ENCODE measurements around the gene RBM42. TPM values are rescaled to one million over a fixed set of nuclear protein-coding genes. Genes with fewer than 3 reads are reported as not detected.
A peak's percentile ranks its signal among the peaks of the same experiment; 100 is the strongest.

The RBM42 gene
- total RNA-seq, 2 experiments from 2014 or later: 99.5 to 102 TPM

DNA sequence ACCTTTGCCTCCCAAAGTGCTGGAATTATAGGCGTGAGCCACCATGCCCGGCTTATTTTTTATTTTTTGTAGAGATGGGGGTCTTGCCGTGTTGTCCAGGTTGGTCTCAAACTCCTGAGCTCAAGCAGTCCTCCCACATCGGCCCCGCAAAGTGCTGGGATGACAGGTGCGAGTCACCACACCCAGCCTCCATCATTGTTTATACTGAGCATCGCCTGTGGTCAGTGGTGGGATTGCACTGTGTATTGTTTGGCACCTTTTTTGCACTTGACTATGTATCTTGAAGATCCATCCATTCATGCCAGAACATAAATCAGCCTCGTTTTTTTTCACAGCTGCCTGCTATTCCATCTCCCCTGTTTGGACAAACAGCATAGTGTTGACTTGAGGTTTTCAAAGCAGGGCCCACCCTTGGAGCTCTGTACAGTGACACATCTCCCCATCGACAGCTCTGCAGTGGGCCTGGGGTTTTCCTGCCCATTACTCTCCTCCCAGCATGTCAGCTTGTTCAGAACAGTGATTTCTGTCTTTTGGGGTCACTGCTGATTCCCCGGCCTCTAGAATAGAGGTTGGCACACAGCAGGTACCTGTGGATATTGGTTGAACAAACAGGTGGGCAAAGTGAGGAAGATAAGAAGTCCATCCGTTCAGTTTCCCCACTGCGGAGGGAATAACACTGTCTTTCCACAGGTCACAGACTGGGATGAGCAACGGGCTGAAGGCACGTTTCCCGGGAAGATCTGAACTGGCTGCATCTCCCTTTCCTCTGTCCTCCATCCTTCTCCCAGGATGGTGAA lies 29.3 kb downstream of the RBM42 start:
- no peaks in the 10 kb centered on the region for H3K9me3 Mint-ChIP-seq
- POLR2A ChIA-PET: no interaction called here
- peaks cover 56% of the 10 kb centered on the region for H3K36me3 Mint-ChIP-seq (ENCODE audit: low read depth)

DNA sequence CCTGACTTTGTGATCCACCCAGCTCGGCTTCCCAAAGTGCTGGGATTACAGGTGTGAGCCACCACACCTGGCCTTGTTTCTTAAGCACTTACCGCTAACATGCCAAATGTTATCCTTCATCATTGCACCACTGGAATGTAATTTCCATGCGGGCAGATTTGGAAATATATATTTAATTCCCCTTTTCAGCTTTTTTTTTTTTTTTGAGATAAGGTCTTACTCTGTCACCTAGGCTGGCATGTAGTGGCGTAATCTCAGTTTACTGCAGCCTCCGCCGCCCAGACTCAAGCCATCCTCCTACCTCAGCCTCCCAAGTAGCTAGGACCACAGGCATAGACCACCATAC lies 33.1 kb downstream of the RBM42 start:
- H3K27me3 Mint-ChIP-seq: no peaks in the 10 kb centered on the region
- H3K27ac Mint-ChIP-seq: no peak overlapping the region
- POLR2A ChIA-PET: interaction anchor here (2.0 kb wide), 1 partner anchor 14 kb away, joined by 7 read pairs; the partner anchor contains the start of gene COX6B1
- peaks cover 32% of the 10 kb centered on the region for H3K36me3 Mint-ChIP-seq (ENCODE audit: low read depth)
- H3K4me3 Mint-ChIP-seq: no peak overlapping the region
- no peaks in the 10 kb centered on the region for H3K9me3 Mint-ChIP-seq
- CTCF ChIA-PET: interaction anchor here (1.5 kb wide), 1 partner anchor 31 kb away, joined by 5 read pairs; no protein-coding TSS in a partner anchor
- no peaks in the 10 kb centered on the region for H3K4me1 Mint-ChIP-seq
- no peak for DNase-seq

More for the DNA sequence above, 29.3 kb downstream of the RBM42 start:
- Mint-ChIP-seq H3K27ac (no peak overlapping the region), H3K4me3 (no peak overlapping the region), H3K27me3 (no peaks in the 10 kb centered on the region), H3K4me1 (peaks cover 5% of the 10 kb centered on the region)
- DNase-seq: no peak
- CTCF ChIA-PET: interaction anchor here (0.7 to 1.6 kb wide), 2 partner anchors 9 to 225 kb away, joined by 3 read pairs; no protein-coding TSS in a partner anchor

DNA sequence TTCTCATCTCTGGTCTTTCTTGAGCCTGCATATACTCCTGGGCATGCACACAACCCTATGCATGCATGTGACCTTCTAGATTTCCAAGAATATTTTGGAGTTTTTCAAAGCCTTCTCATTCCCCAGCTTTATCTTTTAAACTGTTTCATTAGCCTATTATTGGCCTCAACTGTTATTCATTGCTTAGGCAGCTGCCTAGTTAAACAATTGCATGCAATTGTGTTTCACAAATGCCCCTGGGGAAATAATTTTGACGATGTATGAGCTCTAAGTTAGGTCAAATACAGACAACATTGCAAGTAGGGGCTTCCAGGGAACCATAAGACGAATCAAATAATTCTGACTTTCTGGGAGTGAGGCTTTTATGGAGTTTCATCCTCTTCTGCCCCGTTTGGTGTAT lies 35.1 kb downstream of the RBM42 start:
- H3K4me1 Mint-ChIP-seq: no peaks in the 10 kb centered on the region
- ChIA-PET POLR2A (interaction anchor here (0.6 to 1.7 kb wide), 3 partner anchors 8 to 40 kb away, joined by 3 to 4 read pairs (median 3); no protein-coding TSS in a partner anchor), CTCF (interaction anchor here (0.9 kb wide), 1 partner anchor 16 kb away, joined by 4 read pairs; the partner anchor contains the start of gene COX6B1)
- DNase-seq: no peak
- H3K27me3 Mint-ChIP-seq: peaks cover 5% of the 10 kb centered on the region
- H3K27ac Mint-ChIP-seq: no peak overlapping the region
- H3K36me3 Mint-ChIP-seq (ENCODE audit: low read depth): peaks cover 18% of the 10 kb centered on the region
- H3K9me3 Mint-ChIP-seq: no peaks in the 10 kb centered on the region
- H3K4me3 Mint-ChIP-seq: no peak overlapping the region

DNA sequence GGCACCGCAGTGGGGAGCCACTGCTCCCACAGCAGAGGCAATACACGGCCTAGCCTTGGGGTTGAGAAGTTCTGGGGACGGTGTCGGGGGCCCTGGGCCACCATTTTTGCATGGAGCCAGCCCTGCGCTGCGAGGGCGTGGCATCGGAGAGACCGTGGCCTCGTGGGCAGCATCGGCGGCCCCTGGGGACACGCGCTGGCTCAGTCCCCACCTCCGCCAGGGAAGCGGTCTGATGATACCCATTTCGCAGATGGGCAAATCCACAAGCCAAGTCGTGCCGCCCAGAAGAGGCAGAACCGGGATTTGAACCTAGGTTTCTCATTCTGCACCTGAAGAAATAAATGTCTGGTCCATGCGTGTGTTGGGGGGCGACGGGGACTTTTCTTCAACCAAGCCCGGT lies 36.3 kb downstream of the RBM42 start:
- CTCF ChIA-PET: no interaction called here

DNA sequence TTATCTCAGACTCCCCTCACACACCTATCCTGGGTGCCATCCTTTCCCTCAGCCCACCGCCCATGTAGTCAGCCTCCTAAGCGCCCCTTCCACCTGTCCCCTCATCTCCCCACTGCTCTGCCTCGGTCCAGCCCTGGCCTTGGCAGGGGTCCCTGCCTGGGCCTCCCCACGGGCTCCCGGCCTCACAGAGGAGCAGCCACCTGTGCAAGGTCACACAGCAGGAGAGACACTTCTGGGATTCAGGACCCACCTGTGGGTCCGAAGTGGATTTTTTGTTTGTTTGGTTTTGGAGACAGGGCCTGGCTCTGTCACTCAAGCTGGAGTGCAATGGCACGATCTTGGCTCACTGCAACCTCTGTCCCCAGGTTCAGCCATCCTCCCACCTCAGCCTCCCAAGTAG lies 36.8 kb downstream of the RBM42 start:
- ChIA-PET CTCF (no interaction called here), POLR2A (no interaction called here)
- Mint-ChIP-seq H3K9me3 (no peaks in the 10 kb centered on the region), H3K4me3 (no peak overlapping the region), H3K27me3 (peaks cover 15% of the 10 kb centered on the region), H3K27ac (no peak overlapping the region), H3K36me3 (ENCODE audit: low read depth) (peaks cover 11% of the 10 kb centered on the region), H3K4me1 (no peaks in the 10 kb centered on the region)
- DNase-seq: no peak

More for the DNA sequence above, 36.3 kb downstream of the RBM42 start:
- no peaks in the 10 kb centered on the region for H3K4me1 Mint-ChIP-seq
- POLR2A ChIA-PET: no interaction called here
- H3K9me3 Mint-ChIP-seq: no peaks in the 10 kb centered on the region
- no peak for DNase-seq
- H3K36me3 Mint-ChIP-seq (ENCODE audit: low read depth): peaks cover 11% of the 10 kb centered on the region
- no peak overlapping the region for H3K4me3 Mint-ChIP-seq
- peaks cover 14% of the 10 kb centered on the region for H3K27me3 Mint-ChIP-seq
- H3K27ac Mint-ChIP-seq: no peak overlapping the region

GRCh38 chr19:35666251-35666913 lies 37.5 kb downstream of the RBM42 start, which contains the start of gene UPK1A:
Gene UPK1A, plus strand, starts transcription at chr19:35666517. Its CDS starts 296 bp downstream, at chr19:35666813.
- CTCF ChIA-PET: interaction anchor here (1.3 kb wide), 1 partner anchor 8 kb away, joined by 3 read pairs; no protein-coding TSS in a partner anchor
- H3K27ac Mint-ChIP-seq: no peak within 1 kb of the TSS
- peaks cover 8% of the 10 kb centered on the region for H3K36me3 Mint-ChIP-seq (ENCODE audit: low read depth)
- POLR2A ChIA-PET: interaction anchor here (1.1 kb wide), 1 partner anchor 22 kb away, joined by 5 read pairs; no protein-coding TSS in a partner anchor
- H3K9me3 Mint-ChIP-seq: no peaks in the 10 kb centered on the region
- no peak within 1 kb of the TSS for H3K4me3 Mint-ChIP-seq
- no peaks in the 10 kb centered on the region for H3K4me1 Mint-ChIP-seq
- H3K27me3 Mint-ChIP-seq: peaks cover 19% of the 10 kb centered on the region
- DNase-seq: no peak

DNA sequence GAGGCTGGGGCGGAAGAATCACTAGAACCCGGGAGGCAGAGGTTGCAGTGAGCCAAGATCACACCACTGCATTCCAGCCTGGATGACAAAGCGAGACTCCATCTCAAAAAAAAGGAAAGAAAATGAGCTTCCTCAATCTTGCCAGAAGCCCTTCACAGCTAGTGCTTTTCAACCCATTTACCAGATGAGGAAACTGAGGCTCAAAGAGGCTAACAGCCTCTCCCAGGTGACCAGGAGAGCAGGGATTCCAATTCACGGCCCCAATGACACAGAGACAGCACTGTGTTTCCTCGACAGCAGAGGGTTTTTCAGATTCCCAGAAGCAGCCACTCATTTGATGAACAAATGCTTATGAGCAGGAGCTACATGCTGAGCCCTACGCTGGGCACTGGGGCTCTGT lies 40.7 kb downstream of the RBM42 start:
- Mint-ChIP-seq H3K9me3 (no peaks in the 10 kb centered on the region), H3K27ac (no peak overlapping the region), H3K4me1 (peaks cover 7% of the 10 kb centered on the region), H3K36me3 (ENCODE audit: low read depth) (no peaks in the 10 kb centered on the region), H3K4me3 (no peak overlapping the region), H3K27me3 (peaks cover 40% of the 10 kb centered on the region)
- no peak for DNase-seq
- POLR2A ChIA-PET: interaction anchor here (1.5 kb wide), 1 partner anchor 41 kb away, joined by 3 read pairs; the partner anchor contains the start of gene RBM42
- CTCF ChIA-PET: interaction anchor here (0.6 kb wide), 1 partner anchor 379 kb away, joined by 3 read pairs; no protein-coding TSS in a partner anchor

- Mint-ChIP-seq H3K27me3 (peaks cover 40% of the 10 kb centered on the region), H3K4me1 (peaks cover 7% of the 10 kb centered on the region), H3K9me3 (no peaks in the 10 kb centered on the region), H3K36me3 (ENCODE audit: low read depth) (no peaks in the 10 kb centered on the region), H3K4me3 (no peak overlapping the region), H3K27ac (no peak overlapping the region)
- ChIA-PET POLR2A (interaction anchor here (1.5 kb wide), 1 partner anchor 42 kb away, joined by 3 read pairs; the partner anchor contains the start of gene RBM42), CTCF (interaction anchor here (0.6 kb wide), 1 partner anchor 378 kb away, joined by 3 read pairs; no protein-coding TSS in a partner anchor)
- no peak for DNase-seq
These were observed 41.1 kb downstream of the RBM42 start for GRCh38 chr19:35669974-35670373.

DNA sequence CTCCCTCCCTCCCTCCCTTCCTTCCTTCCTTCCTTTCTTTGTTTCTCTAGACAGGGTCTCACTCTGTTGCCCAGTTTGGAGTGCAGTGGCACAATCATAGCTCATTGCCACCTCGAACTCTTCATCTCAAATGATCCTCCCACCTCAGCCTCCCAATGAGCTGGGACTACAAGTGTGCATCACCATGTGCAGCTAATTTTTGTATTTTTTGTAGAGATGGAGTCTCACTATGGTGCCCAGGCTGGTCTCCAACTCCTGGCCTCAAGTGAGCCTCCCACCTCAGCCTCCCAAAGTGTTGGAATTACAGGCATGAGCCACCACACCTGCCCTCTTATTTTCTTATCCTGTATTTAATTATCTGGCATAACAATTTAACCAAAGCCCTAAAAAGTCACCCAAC lies 41.9 kb downstream of the RBM42 start:
- H3K27ac Mint-ChIP-seq: no peak overlapping the region
- DNase-seq: no peak
- ChIA-PET CTCF (no interaction called here), POLR2A (interaction anchor here (1.5 kb wide), 1 partner anchor 42 kb away, joined by 3 read pairs; the partner anchor contains the start of gene RBM42)
- no peaks in the 10 kb centered on the region for H3K36me3 Mint-ChIP-seq (ENCODE audit: low read depth)
- H3K9me3 Mint-ChIP-seq: no peaks in the 10 kb centered on the region
- H3K27me3 Mint-ChIP-seq: peaks cover 41% of the 10 kb centered on the region
- H3K4me3 Mint-ChIP-seq: no peak overlapping the region
- peaks cover 7% of the 10 kb centered on the region for H3K4me1 Mint-ChIP-seq

GRCh38 chr19:35671818-35672217 lies 43.0 kb downstream of the RBM42 start:
- Mint-ChIP-seq H3K36me3 (ENCODE audit: low read depth) (no peaks in the 10 kb centered on the region), H3K27me3 (peaks cover 44% of the 10 kb centered on the region), H3K4me3 (no peak overlapping the region), H3K27ac (no peak overlapping the region), H3K4me1 (peaks cover 7% of the 10 kb centered on the region), H3K9me3 (no peaks in the 10 kb centered on the region)
- ChIA-PET CTCF (no interaction called here), POLR2A (interaction anchor here (1.0 kb wide), 1 partner anchor 9 kb away, joined by 3 read pairs; no protein-coding TSS in a partner anchor)
- DNase-seq: no peak

GRCh38 chr19:35673121-35673804 lies 44.4 kb downstream of the RBM42 start:
- H3K27ac Mint-ChIP-seq: no peak overlapping the region
- CTCF ChIA-PET: interaction anchor here (0.8 to 0.9 kb wide), 3 partner anchors 10 to 178 kb away, joined by 3 to 4 read pairs (median 3); no protein-coding TSS in a partner anchor
- H3K4me3 Mint-ChIP-seq: peak overlapping the region; percentile 64
- peaks cover 48% of the 10 kb centered on the region for H3K27me3 Mint-ChIP-seq
- no peaks in the 10 kb centered on the region for H3K9me3 Mint-ChIP-seq
- DNase-seq: peak; percentile 73
- no peaks in the 10 kb centered on the region for H3K36me3 Mint-ChIP-seq (ENCODE audit: low read depth)
- POLR2A ChIA-PET: interaction anchor here (0.5 to 1.4 kb wide), 2 partner anchors 21 to 25 kb away, joined by 3 to 8 read pairs; partner anchors contain the start of gene COX6B1
- H3K4me1 Mint-ChIP-seq: peaks cover 7% of the 10 kb centered on the region

DNA sequence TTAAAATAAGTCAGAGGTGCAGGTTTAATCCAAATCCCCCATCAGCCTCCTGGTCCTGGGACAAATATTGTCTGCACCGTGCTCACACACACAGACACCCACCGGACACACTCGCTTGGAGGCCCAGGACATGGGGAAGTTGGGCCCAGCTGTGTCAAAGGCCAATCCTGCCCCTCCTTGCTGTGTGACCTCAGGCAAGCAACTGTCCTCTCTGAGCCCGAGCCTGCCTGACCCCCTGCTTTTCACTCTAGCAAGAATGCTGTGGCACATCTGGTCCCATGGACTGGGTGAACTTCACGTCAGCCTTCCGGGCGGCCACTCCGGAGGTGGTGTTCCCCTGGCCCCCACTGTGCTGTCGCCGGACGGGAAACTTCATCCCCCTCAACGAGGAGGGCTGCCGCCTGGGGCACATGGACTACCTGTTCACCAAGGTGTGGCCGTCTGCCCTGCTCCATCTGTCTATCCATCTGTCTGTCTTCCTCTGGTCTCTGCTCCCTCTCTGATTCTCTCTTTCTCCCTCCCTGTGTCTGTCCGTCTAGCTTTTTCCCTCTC lies 46.8 kb downstream of the RBM42 start:
- Mint-ChIP-seq H3K4me1 (peaks cover 7% of the 10 kb centered on the region), H3K36me3 (ENCODE audit: low read depth) (no peaks in the 10 kb centered on the region), H3K27me3 (peaks cover 33% of the 10 kb centered on the region), H3K4me3 (no peak overlapping the region), H3K9me3 (no peaks in the 10 kb centered on the region), H3K27ac (no peak overlapping the region)
- DNase-seq: no peak
- ChIA-PET CTCF (interaction anchor here (0.6 to 0.9 kb wide), 2 partner anchors 16 to 21 kb away, joined by 3 read pairs; no protein-coding TSS in a partner anchor), POLR2A (no interaction called here)
